GM23338 (cell line): ENCODE measurements around the gene LBHD1. TPM values are rescaled to one million over a fixed set of nuclear protein-coding genes. Genes with fewer than 3 reads are reported as not detected.

ENCODE experiments used
- ATAC-seq: fragments of 200-7000 bp; cut with Tn5 transposase; 3 replicates; pipeline ENCODE4 v1.9.1; 2020
- DNase-seq: peaks from one replicate; pipeline ENCODE4 v3.0.0-alpha.2; 2015; ENCODE audit warnings: low spot score
- H2AFZ ChIP-seq: fragments of 200-600 bp; sonication (generic); 2 replicates; pipeline ENCODE4 v1.8.0; 2016; ENCODE audit warnings: antibody characterized with exemption, mild to moderate bottlenecking, moderate library complexity
- H3F3A ChIP-seq: fragments of 200-600 bp; sonication (generic); replicated peaks from 2 replicates; pipeline ENCODE4 v1.8.0; 2017; ENCODE audit warnings: antibody characterized with exemption, mixed run types, low read depth
- H3K27ac ChIP-seq: fragments of 200-600 bp; sonication (generic); 2 replicates; pipeline ENCODE4 v1.6.1; 2016; ENCODE audit warnings: low read depth
- H3K27me3 ChIP-seq: fragments of 200-600 bp; sonication (generic); 2 replicates; pipeline ENCODE4 v1.8.0; 2016; ENCODE audit warnings: mild to moderate bottlenecking, mixed run types, moderate library complexity; ENCODE audit not compliant: insufficient read depth
- H3K36me3 ChIP-seq: fragments of 200-600 bp; sonication (generic); 2 replicates; pipeline ENCODE4 v1.8.0; 2016; ENCODE audit warnings: mild to moderate bottlenecking; ENCODE audit not compliant: insufficient read depth
- H3K4me1 ChIP-seq: fragments of 200-600 bp; sonication (generic); 2 replicates; pipeline ENCODE4 v1.8.0; 2016; ENCODE audit warnings: mild to moderate bottlenecking, moderate library complexity; ENCODE audit not compliant: insufficient read depth
- H3K4me2 ChIP-seq: fragments of 200-600 bp; sonication (generic); 2 replicates; pipeline ENCODE4 v1.7.1; 2017; ENCODE audit warnings: mixed run types
- H3K4me3 ChIP-seq: fragments of 200-600 bp; sonication (generic); 2 replicates; pipeline ENCODE4 v1.6.1; 2016; ENCODE audit warnings: mixed run types
- H3K79me2 ChIP-seq: fragments of 200-600 bp; sonication (generic); replicated peaks from 2 replicates; pipeline ENCODE4 v1.8.0; 2017; ENCODE audit warnings: mild to moderate bottlenecking; ENCODE audit not compliant: insufficient read depth
- H3K9me2 ChIP-seq: fragments of 200-600 bp; sonication (generic); 2 replicates; pipeline ENCODE4 v1.8.0; 2017; ENCODE audit not compliant: insufficient read depth
- H4K20me1 ChIP-seq: fragments of 200-600 bp; sonication (generic); replicated peaks from 2 replicates; pipeline ENCODE4 v1.8.0; 2017; ENCODE audit warnings: mild to moderate bottlenecking; ENCODE audit not compliant: insufficient read depth
- H3K27ac Mint-ChIP-seq: 2 replicates; pipeline ENCODE4 v1.8.0; 2020; ENCODE audit warnings: inconsistent platforms, mild to moderate bottlenecking, moderate library complexity, mixed read lengths
- H3K27me3 Mint-ChIP-seq: 3 replicates; pipeline ENCODE4 v1.8.0; 2022; ENCODE audit warnings: low read depth, mild to moderate bottlenecking, moderate library complexity, mixed read lengths, inconsistent platforms; ENCODE audit not compliant: insufficient read depth, poor library complexity
- H3K36me3 Mint-ChIP-seq: 3 replicates; pipeline ENCODE4 v1.8.0; 2021; ENCODE audit warnings: low read depth, mild to moderate bottlenecking, inconsistent platforms, moderate library complexity, mixed read lengths
- H3K4me1 Mint-ChIP-seq: 3 replicates; pipeline ENCODE4 v1.8.0; 2020; ENCODE audit warnings: mild to moderate bottlenecking, inconsistent platforms, mixed read lengths
- H3K4me3 Mint-ChIP-seq: 3 replicates; pipeline ENCODE4 v1.8.0; 2021; ENCODE audit warnings: moderate library complexity, mild to moderate bottlenecking, inconsistent platforms, mixed read lengths
- H3K9me3 Mint-ChIP-seq: 3 replicates; pipeline ENCODE4 v1.8.0; 2020; ENCODE audit warnings: moderate library complexity, mild to moderate bottlenecking, inconsistent platforms, mixed read lengths
- CTCF ChIP-seq, 2 experiments: fragments of 200-600 bp in 1 of 2; sonication (generic) in 1 of 2; conservative IDR thresholded peaks; 2 replicates each; pipeline versions ENCODE4 v1.5.1 to v1.6.1; 2016 to 2017; ENCODE audit warnings: antibody characterized with exemption in 2 of 2, low read depth in 2 of 2, mild to moderate bottlenecking in 2 of 2, moderate library complexity in 1 of 2
- EZH2phosphoT487 ChIP-seq: fragments of 200-600 bp; sonication (generic); IDR thresholded peaks from one replicate; pipeline ENCODE4 v1.8.1; 2018; ENCODE audit warnings: antibody characterized with exemption; ENCODE audit not compliant: unreplicated experiment
- JUNB ChIP-seq: IDR thresholded peaks from one replicate; pipeline ENCODE4 v1.6.1; 2016; ENCODE audit warnings: antibody characterized with exemption; ENCODE audit not compliant: unreplicated experiment
- NANOG ChIP-seq: IDR thresholded peaks from 2 replicates; pipeline ENCODE4 v1.6.1; 2016; ENCODE audit warnings: antibody characterized with exemption, borderline replicate concordance
- POLR2AphosphoS5 ChIP-seq: IDR thresholded peaks from 2 replicates; pipeline ENCODE4 v1.6.1; 2016; ENCODE audit warnings: antibody characterized with exemption, low read depth
- polyA plus RNA-seq: library from polyadenylated mRNA; unstranded; fragments of >200 nt; fragmentation: Nextera tagmentation; extraction: Ambion mirVana; gene quantifications from 2 replicates; pipeline ENCODE4 v1.2.1, GENCODE V29; 2016
- total RNA-seq: library from RNA; depleted of rRNA; stranded (reverse); fragments of >200 nt; shearing (Covaris generic); gene quantifications from 2 replicates; pipeline ENCODE4 v1.2.3, GENCODE V29; 2014
- TF ChIP-seq, protein P1 (sequence below): IDR thresholded peaks from 2 replicates; pipeline ENCODE4 v1.6.1; 2016; ENCODE audit warnings: antibody characterized with exemption

LBHD1 gene
- total and polyA plus RNA-seq, 2 experiments from 2014 or later, result 2.8 to 2.9 TPM

- H3K4me1 Mint-ChIP-seq, result peaks cover 17% of the 10 kb centered on the region
- ATAC-seq, result no peak
- Histone ChIP-seq H2AFZ (no peak overlapping the region), H3K9me2 (no peaks in the 10 kb centered on the region), H3K4me1 (peaks cover 26% of the 10 kb centered on the region), H3F3A (peaks cover 55% of the 10 kb centered on the region), H3K27me3 (no peaks in the 10 kb centered on the region), H3K27ac (peak overlapping the region; percentile 95), H4K20me1 (peaks cover 15% of the 10 kb centered on the region), H3K4me3 (peak overlapping the region; percentile 99), H3K36me3 (peaks cover 20% of the 10 kb centered on the region), H3K79me2 (peaks cover 51% of the 10 kb centered on the region), H3K4me2 (peak overlapping the region; percentile 97)
- no peaks in the 10 kb centered on the region; the same call in 1 of the 3 replicates for H3K9me3 Mint-ChIP-seq
- H3K4me3 Mint-ChIP-seq, result peak overlapping the region; percentile 98
- peaks cover 54% of the 10 kb centered on the region for H3K36me3 Mint-ChIP-seq
- no peak for DNase-seq
- H3K27me3 Mint-ChIP-seq, result peaks cover 17% of the 10 kb centered on the region
- H3K27ac Mint-ChIP-seq, result peak overlapping the region; percentile 90
- TF ChIP-seq, protein P1, sequence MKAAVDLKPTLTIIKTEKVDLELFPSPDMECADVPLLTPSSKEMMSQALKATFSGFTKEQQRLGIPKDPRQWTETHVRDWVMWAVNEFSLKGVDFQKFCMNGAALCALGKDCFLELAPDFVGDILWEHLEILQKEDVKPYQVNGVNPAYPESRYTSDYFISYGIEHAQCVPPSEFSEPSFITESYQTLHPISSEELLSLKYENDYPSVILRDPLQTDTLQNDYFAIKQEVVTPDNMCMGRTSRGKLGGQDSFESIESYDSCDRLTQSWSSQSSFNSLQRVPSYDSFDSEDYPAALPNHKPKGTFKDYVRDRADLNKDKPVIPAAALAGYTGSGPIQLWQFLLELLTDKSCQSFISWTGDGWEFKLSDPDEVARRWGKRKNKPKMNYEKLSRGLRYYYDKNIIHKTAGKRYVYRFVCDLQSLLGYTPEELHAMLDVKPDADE, result no peak
- peak; percentile 41 for TF ChIP-seq POLR2AphosphoS5
Measured at GRCh38 chr11:62666259-62666926, 5.7 kb downstream of the LBHD1 start.

DNA sequence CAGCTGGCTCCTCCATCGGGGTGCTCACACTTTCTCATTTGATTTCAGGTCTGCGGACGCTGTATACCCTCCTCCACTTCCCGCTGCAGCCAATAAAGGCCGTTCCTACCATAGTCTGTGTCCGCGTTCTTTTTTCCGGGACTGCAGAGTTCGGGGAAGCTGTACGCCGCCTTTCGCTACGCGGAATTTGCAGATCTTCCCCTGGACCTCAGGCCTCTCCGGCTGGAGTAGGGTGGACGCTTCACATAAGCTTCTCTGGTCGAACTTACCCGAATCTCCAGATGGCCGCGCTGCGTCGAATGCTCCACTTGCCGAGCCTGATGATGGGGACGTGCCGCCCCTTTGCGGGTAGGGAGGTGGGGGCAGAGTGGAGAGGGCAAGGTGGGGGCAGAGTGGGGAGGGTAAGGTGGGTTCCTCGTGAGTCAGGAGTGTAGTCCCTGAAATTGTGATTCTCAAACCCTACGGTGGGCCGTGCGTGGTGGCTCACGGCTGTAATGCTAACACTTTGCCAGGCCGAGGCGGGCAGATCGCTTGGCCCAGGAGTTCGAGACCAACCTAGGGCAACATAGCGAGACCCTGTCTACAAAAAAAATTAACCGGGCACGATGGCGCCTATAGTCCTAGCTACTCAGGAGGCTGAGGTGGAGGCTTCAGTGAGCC lies 6.3 kb downstream of the LBHD1 start:
- Mint-ChIP-seq H3K27ac (peak overlapping the region; percentile 98), H3K4me1 (peaks cover 17% of the 10 kb centered on the region), H3K36me3 (peaks cover 56% of the 10 kb centered on the region), H3K27me3 (peaks cover 14% of the 10 kb centered on the region), H3K9me3 (no peaks in the 10 kb centered on the region; the same call in 1 of the 3 replicates), H3K4me3 (peak overlapping the region; percentile 98)
- Histone ChIP-seq H3K27me3 (no peaks in the 10 kb centered on the region), H3K4me1 (peaks cover 26% of the 10 kb centered on the region), H3F3A (peaks cover 60% of the 10 kb centered on the region), H3K36me3 (peaks cover 20% of the 10 kb centered on the region), H3K79me2 (peaks cover 51% of the 10 kb centered on the region), H2AFZ (no peak overlapping the region), H3K27ac (peak overlapping the region; percentile 95), H3K9me2 (no peaks in the 10 kb centered on the region), H3K4me2 (peak overlapping the region; percentile 97), H4K20me1 (peaks cover 15% of the 10 kb centered on the region), H3K4me3 (peak overlapping the region; percentile 99)
- TF ChIP-seq EZH2phosphoT487 (no peak), CTCF (conservative IDR thresholded peaks at IDR 0.05; ENCODE audit: low read depth in 2 of 2) (no peak), JUNB (no peak), NANOG (no peak)
- TF ChIP-seq, protein P1, result no peak
- peak; percentile 2 for ATAC-seq
- DNase-seq, result peak; percentile 42
